Measurements from ENCODE around the gene PLN.
A peak's percentile ranks its signal among the peaks of the same experiment; 100 is the strongest.

The PLN gene

GRCh38 chr6:118580585-118581419, 32.7 kb downstream of the PLN start:
- peak; percentile 2 for DNase-seq

- DNase-seq = no peak
These were observed 33.4 kb downstream of the PLN start for GRCh38 chr6:118581489-118581959.

- no peak for DNase-seq
These were observed 36.8 kb downstream of the PLN start for GRCh38 chr6:118584911-118585310.

- DNase-seq = no peak
These were observed 38.8 kb downstream of the PLN start for GRCh38 chr6:118586746-118587485.

GRCh38 chr6:118588626-118589025, 40.5 kb downstream of the PLN start:
- DNase-seq = no peak

- no peak for DNase-seq
These were observed 41.1 kb downstream of the PLN start for GRCh38 chr6:118589186-118589585.

- DNase-seq = no peak
These were observed 41.7 kb downstream of the PLN start for GRCh38 chr6:118589649-118590365.

- no peak for DNase-seq
These were observed 43.8 kb downstream of the PLN start for GRCh38 chr6:118591897-118592296.

GRCh38 chr6:118594877-118595276, 46.8 kb downstream of the PLN start:
- DNase-seq = no peak

- DNase-seq = no peak
These were observed 48.8 kb downstream of the PLN start for GRCh38 chr6:118596774-118597320.

GRCh38 chr6:118597636-118598035, 49.5 kb downstream of the PLN start:
- DNase-seq = no peak

- no peak for DNase-seq
These were observed 50.2 kb downstream of the PLN start for GRCh38 chr6:118598324-118598723.

- DNase-seq = no peak
These were observed 54.2 kb downstream of the PLN start for GRCh38 chr6:118602300-118602699.

GRCh38 chr6:118603372-118603771, 55.3 kb downstream of the PLN start:
- no peak for DNase-seq

- DNase-seq = no peak
These were observed 58.2 kb downstream of the PLN start for GRCh38 chr6:118606268-118606667.

- no peak for DNase-seq
These were observed 58.8 kb downstream of the PLN start for GRCh38 chr6:118606858-118607257.

All from SHP77 treated with DMSO at 0.1 percent for 48 hours (cell line).